Nephron (organoid): ENCODE data around the gene KRT37.

Experiments used
- H3K27ac Mint-ChIP-seq, 3 experiments: 2 replicates each; pipeline ENCODE4 v1.8.0; 2020; ENCODE audit warnings: mixed read lengths in 3 of 3, mild to moderate bottlenecking in 2 of 3, moderate library complexity in 1 of 3
- H3K27me3 Mint-ChIP-seq: 2 replicates; pipeline ENCODE4 v1.8.0; 2021; ENCODE audit warnings: low read depth, mild to moderate bottlenecking, moderate library complexity, mixed read lengths
- H3K36me3 Mint-ChIP-seq: 2 replicates; pipeline ENCODE4 v1.8.0; 2020; ENCODE audit warnings: low read depth, mixed read lengths
- H3K4me1 Mint-ChIP-seq: 2 replicates; pipeline ENCODE4 v1.8.0; 2020; ENCODE audit warnings: mixed read lengths
- H3K4me3 Mint-ChIP-seq, 3 experiments: 2 replicates each; pipeline ENCODE4 v1.8.0; 2020; ENCODE audit warnings: mild to moderate bottlenecking in 3 of 3, mixed read lengths in 3 of 3, moderate library complexity in 2 of 3
- H3K9me3 Mint-ChIP-seq: 2 replicates; pipeline ENCODE4 v1.8.0; 2020; ENCODE audit warnings: mixed read lengths
- TF ChIP-seq, protein P1 (sequence below), 3 experiments: fragments of 200-600 bp; sonication (generic); IDR thresholded peaks; one replicate each; pipeline ENCODE4 v1.5.0; 2021; ENCODE audit warnings: antibody characterized with exemption in 3 of 3; ENCODE audit not compliant: unreplicated experiment in 3 of 3

The KRT37 gene

DNA sequence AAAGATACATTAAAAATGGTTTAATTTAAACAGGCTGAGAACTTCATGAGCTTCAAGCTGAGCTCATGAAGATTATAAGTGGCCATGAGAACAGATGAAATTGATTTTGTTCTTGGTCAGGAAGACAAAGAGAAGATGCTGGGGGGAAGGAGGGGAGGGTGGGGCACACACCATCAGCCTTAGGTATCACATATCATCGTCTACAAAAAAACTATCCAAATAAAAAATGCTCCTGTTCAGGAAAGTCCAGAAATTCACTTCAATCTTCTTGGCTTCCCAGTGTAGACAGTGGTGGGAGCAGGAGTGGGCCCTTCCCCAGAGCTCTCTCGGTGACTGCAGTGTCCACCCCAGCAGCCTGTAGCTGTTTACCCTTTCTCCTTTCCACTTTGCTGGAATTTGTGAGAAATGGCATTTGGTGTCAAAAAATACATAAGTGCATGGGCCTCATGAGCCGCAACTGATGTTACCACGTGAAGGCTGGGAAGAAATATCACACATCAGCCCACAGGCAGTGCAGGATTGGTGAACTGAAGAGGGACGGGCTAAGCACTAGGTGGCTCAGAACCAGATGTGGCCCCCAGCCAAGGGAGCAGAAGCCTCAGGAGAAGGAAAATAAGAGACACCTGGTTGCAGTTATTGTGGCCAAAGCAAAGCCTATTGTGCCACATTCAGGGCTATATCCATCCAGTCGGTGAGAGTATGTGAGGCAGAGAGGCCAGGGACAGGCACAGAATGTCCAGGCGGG is 6.1 kb downstream of the KRT37 start:
- Mint-ChIP-seq H3K27me3 (peaks cover 15% of the 10 kb centered on the region), H3K27ac (no peak overlapping the region), H3K36me3 (no peaks in the 10 kb centered on the region), H3K9me3 (no peaks in the 10 kb centered on the region), H3K4me3 (no peak overlapping the region), H3K4me1 (peaks cover 9% of the 10 kb centered on the region)
- TF ChIP-seq, protein P1, sequence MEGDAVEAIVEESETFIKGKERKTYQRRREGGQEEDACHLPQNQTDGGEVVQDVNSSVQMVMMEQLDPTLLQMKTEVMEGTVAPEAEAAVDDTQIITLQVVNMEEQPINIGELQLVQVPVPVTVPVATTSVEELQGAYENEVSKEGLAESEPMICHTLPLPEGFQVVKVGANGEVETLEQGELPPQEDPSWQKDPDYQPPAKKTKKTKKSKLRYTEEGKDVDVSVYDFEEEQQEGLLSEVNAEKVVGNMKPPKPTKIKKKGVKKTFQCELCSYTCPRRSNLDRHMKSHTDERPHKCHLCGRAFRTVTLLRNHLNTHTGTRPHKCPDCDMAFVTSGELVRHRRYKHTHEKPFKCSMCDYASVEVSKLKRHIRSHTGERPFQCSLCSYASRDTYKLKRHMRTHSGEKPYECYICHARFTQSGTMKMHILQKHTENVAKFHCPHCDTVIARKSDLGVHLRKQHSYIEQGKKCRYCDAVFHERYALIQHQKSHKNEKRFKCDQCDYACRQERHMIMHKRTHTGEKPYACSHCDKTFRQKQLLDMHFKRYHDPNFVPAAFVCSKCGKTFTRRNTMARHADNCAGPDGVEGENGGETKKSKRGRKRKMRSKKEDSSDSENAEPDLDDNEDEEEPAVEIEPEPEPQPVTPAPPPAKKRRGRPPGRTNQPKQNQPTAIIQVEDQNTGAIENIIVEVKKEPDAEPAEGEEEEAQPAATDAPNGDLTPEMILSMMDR (IDR thresholded peaks at IDR 0.05; ENCODE audit: unreplicated experiment in 3 of 3): no peak

DNA sequence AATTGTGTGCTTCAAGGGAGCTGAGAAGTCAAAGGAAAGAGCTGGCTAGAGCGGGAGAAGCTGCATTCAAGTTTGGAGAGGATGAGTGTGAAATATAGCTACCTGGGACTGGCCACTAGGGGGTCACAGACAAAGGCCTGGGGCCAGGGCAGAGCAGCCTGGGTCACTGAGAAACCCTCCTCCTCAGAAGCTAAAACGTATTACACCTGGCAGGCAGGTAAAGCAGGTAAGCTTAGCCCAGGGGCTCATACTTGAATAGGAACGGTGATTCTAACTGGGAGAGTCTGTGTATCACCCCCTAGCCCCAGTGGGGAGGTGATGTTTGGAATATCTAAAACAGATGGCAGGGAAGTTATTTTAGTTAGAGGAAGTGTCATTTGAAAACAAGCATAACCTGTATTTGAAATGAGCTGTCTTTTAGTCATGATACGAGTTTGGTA is 6.8 kb downstream of the KRT37 start:
- Mint-ChIP-seq H3K36me3 (no peaks in the 10 kb centered on the region), H3K27me3 (peaks cover 15% of the 10 kb centered on the region), H3K9me3 (no peaks in the 10 kb centered on the region), H3K27ac (no peak overlapping the region), H3K4me3 (no peak overlapping the region), H3K4me1 (peaks cover 9% of the 10 kb centered on the region)
- TF ChIP-seq, protein P1 (IDR thresholded peaks at IDR 0.05; ENCODE audit: unreplicated experiment in 3 of 3): peak in 1 of 3 experiments; percentile 24

DNA sequence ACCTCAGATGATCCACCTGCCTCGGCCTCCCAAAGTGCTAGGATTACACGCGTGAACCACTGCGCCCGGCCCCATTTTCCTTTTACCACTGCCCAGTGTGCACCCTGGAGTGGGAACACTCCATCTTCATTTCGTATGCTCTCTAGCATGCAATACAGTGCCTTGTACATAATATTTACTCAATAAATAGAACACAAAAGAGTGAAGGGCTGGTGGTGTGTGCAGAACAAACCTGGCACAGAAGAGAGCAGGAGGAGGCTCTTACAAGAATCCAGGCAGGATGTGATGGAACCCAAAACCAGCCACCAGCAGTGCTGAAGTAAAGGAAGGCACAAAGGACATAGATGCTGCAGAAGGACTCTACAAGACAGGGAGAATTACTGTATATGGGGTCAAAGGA is 7.3 kb downstream of the KRT37 start:
- Mint-ChIP-seq H3K27ac (no peak overlapping the region), H3K4me1 (peaks cover 9% of the 10 kb centered on the region), H3K9me3 (no peaks in the 10 kb centered on the region), H3K27me3 (peaks cover 15% of the 10 kb centered on the region), H3K4me3 (no peak overlapping the region), H3K36me3 (no peaks in the 10 kb centered on the region)
- TF ChIP-seq, protein P1 (IDR thresholded peaks at IDR 0.05; ENCODE audit: unreplicated experiment in 3 of 3): no peak

DNA sequence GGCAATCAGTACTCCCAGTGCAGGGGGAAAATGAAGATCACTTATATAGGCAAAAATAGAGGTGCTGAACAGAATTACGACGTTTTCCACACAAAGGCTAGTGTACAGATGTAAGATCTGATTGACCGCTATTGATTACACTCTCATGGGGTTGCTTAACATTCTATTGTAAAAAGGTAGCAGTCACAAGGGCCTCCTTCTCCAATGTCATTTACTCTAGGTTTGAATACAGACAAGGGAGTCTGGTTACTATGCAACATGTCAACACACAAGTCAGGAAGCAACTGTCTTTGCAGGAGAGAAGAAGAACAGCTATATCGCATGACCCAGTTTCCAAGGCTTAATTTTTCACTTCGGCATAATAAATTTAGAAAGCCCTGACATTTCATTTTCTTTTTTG is 7.9 kb downstream of the KRT37 start:
- peaks cover 9% of the 10 kb centered on the region for H3K4me1 Mint-ChIP-seq
- H3K27ac Mint-ChIP-seq: peak overlapping the region in 1 of 3 experiments; percentile 81
- TF ChIP-seq, protein P1 (IDR thresholded peaks at IDR 0.05; ENCODE audit: unreplicated experiment in 3 of 3): no peak
- H3K9me3 Mint-ChIP-seq: no peaks in the 10 kb centered on the region
- H3K36me3 Mint-ChIP-seq: no peaks in the 10 kb centered on the region
- H3K4me3 Mint-ChIP-seq: no peak overlapping the region
- peaks cover 15% of the 10 kb centered on the region for H3K27me3 Mint-ChIP-seq

DNA sequence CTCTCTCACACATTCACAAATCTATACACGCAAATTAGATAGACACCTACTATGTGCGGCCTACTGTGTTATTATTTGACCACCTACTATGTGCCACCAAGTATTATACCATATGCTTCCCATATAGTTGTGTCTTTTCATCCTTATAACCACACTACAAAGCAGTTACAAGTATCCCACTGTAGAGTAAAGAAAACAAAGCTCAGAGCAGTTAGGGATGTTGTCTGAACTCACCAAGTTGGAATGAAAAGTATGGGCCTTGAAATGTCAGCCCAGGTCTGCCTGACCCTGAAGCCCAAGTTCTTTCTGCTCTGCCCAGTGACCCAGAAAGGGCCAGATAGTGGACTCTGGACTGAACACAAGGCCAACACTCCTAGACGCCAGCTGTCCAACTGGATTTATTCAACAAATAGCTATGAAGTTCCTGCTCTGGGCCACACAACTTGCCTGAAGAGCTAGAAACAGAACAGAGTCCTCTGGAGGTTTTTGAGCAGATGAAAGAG is 8.5 kb downstream of the KRT37 start:
- Mint-ChIP-seq H3K27ac (peak overlapping the region in 1 of 3 experiments; percentile 81), H3K27me3 (peaks cover 13% of the 10 kb centered on the region), H3K4me1 (peaks cover 9% of the 10 kb centered on the region), H3K36me3 (no peaks in the 10 kb centered on the region), H3K4me3 (no peak overlapping the region), H3K9me3 (no peaks in the 10 kb centered on the region)
- TF ChIP-seq, protein P1 (IDR thresholded peaks at IDR 0.05; ENCODE audit: unreplicated experiment in 3 of 3): no peak

DNA sequence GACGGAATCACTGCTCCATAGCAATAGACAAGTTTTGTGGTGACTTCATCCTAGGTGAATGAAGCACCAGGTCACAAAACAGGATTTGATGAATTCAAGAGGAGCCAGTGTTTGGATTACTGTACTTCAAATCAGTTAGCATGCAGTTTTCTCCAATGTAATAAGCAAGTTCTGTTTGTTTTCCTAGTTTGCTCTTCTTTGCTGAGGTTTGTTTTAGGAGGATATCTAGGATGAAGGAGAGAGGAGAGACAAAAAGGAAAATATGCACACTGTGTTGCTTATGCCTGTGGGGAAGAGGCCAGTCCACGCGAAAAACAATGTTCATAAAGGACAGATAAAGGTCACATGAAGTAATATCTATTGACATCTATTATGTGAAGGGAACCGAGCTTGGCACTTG is 9.0 kb downstream of the KRT37 start:
- TF ChIP-seq, protein P1 (IDR thresholded peaks at IDR 0.05; ENCODE audit: unreplicated experiment in 3 of 3): no peak
- Mint-ChIP-seq H3K4me1 (peaks cover 9% of the 10 kb centered on the region), H3K4me3 (no peak overlapping the region), H3K36me3 (no peaks in the 10 kb centered on the region), H3K27me3 (peaks cover 9% of the 10 kb centered on the region), H3K9me3 (no peaks in the 10 kb centered on the region), H3K27ac (peak overlapping the region in 1 of 3 experiments; percentile 36)
